Measurements from ENCODE around the gene RETREG3. TPM values are rescaled to one million over a fixed set of nuclear protein-coding genes. Genes with fewer than 3 reads are reported as not detected.

Gene RETREG3
- total RNA-seq, 1 experiment from 2014 or later = 38.7 TPM

DNA sequence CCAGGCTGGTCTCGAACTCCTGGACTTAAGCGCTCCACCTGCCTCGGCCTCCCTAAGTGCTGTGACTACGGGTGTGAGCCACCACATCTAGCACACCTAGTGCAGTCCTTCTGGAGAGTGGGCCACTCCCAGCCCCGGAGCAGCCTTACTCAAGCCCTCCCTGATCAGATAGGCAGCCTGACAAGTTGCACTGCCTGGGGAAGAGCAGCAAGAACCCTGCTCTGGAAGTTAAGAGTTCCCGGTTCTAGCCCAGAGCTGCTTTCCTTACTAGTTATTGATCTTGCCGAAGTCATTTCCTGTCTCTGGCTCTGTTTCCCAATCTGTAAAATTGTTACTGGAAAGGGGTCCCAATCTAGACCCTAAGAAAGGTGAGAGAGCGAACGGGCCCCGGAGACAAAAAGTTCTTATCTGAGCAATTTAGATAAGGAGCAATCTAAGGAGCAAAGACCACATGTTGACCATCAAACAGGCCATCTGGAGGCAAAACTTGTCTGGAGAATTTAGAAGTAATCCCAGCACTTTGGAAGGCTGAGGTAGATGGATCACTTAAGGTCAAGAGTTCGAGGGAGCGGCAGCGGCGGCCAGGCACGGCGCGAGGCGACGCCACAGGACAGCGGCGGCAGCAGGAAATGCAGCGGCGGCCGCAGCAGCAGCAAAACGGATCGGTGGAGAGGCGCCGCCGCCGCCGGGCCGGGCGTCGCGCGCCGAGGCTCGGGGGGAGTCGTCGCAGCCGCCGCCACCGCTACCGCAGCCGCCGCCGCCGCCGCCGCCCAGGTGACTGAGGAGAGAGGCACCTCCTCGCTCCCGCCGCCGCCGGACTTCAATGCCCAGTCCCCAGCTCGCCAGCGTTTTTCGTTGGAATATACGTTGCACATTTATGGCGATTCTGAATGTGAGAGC, 77.5 kb downstream of the RETREG3 start:
- peak; percentile 56 for DNase-seq (ENCODE audit: low read depth)

DNA sequence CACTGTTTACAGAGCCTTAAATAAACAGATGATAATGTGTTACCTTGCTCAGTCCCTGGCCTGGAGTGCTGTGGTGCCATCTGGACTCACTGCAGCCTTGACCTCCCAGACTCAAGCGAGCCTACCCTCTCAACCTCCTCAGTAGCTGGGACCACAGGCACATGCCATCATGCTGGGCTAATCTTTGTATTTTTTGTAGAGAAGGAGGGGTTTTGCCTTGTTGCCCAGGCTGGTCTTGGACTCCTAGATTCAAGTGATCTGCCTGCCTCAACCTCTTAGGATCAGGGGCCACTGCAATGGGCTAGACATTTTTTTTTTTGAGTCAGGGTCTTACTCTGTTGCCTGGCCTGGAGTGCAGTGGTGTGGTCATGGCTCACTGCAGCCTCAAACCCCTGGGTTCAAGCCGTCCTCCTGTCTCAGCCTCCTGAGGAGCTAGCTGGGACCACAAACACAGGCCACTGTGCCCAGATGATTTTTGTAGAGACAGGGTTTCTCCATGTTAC, 78.2 kb downstream of the RETREG3 start:
- peak; percentile 17 for DNase-seq (ENCODE audit: low read depth)

Other genes with a start within 250 kb of the RETREG3 start
- gene STAT3, start 220.9 kb downstream of the RETREG3 start, total RNA-seq (2014; rRNA removed; shearing (Covaris generic)) = 69.3 and 112 TPM in 2 replicates
- 233 and 412 TPM in 2 replicates for gene CAVIN1, start 186.1 kb downstream of the RETREG3 start, total RNA-seq (2014; rRNA removed; shearing (Covaris generic))
- gene ATP6V0A1, start 150.5 kb downstream of the RETREG3 start, total RNA-seq (2014; rRNA removed; shearing (Covaris generic)) = 21.5 and 29.6 TPM in 2 replicates
- gene NAGLU, start 73.1 kb downstream of the RETREG3 start, total RNA-seq (2014; rRNA removed; shearing (Covaris generic)) = 19.3 and 27.8 TPM in 2 replicates
- 0.54 TPM in 1 of 2 replicates, not detected in the other for gene HSD17B1, start 56.5 kb downstream of the RETREG3 start, total RNA-seq (2014; rRNA removed; shearing (Covaris generic))
- 31.3 and 33.0 TPM in 2 replicates for gene COASY, start 47.2 kb downstream of the RETREG3 start, total RNA-seq (2014; rRNA removed; shearing (Covaris generic))
- gene MLX, start 42.3 kb downstream of the RETREG3 start, total RNA-seq (2014; rRNA removed; shearing (Covaris generic)) = 39.1 and 42.6 TPM in 2 replicates
- 16.0 and 23.2 TPM in 2 replicates for gene PSMC3IP, start 31.6 kb downstream of the RETREG3 start, total RNA-seq (2014; rRNA removed; shearing (Covaris generic))
- gene TUBG1, start 309 bp upstream of the RETREG3 start, total RNA-seq (2014; rRNA removed; shearing (Covaris generic)) = 148 and 168 TPM in 2 replicates
- 15.9 and 21.0 TPM in 2 replicates for gene TUBG2, start 49.9 kb upstream of the RETREG3 start, total RNA-seq (2014; rRNA removed; shearing (Covaris generic))
- 14.9 and 17.8 TPM in 2 replicates for gene PLEKHH3, start 67.6 kb upstream of the RETREG3 start, total RNA-seq (2014; rRNA removed; shearing (Covaris generic))
- 0.32 TPM in 1 of 2 replicates, not detected in the other for gene CCR10, start 72.5 kb upstream of the RETREG3 start, total RNA-seq (2014; rRNA removed; shearing (Covaris generic))
- 5.4 and 11.8 TPM in 2 replicates for gene CNTNAP1, start 73.2 kb upstream of the RETREG3 start, total RNA-seq (2014; rRNA removed; shearing (Covaris generic))
- 4.5 and 7.8 TPM in 2 replicates for gene EZH1, start 135.7 kb upstream of the RETREG3 start, total RNA-seq (2014; rRNA removed; shearing (Covaris generic))
- gene RAMP2, start 151.9 kb upstream of the RETREG3 start, total RNA-seq (2014; rRNA removed; shearing (Covaris generic)) = 0.49 and 1.0 TPM in 2 replicates
- 88.5 and 97.4 TPM in 2 replicates for gene VPS25, start 164.1 kb upstream of the RETREG3 start, total RNA-seq (2014; rRNA removed; shearing (Covaris generic))
- 0.52 and 1.2 TPM in 2 replicates for gene WNK4, start 171.2 kb upstream of the RETREG3 start, total RNA-seq (2014; rRNA removed; shearing (Covaris generic))
- 95.0 and 99.0 TPM in 2 replicates for gene COA3, start 189.3 kb upstream of the RETREG3 start, total RNA-seq (2014; rRNA removed; shearing (Covaris generic))
- 0.20 TPM in 1 of 2 replicates, not detected in the other for gene CNTD1, start 189.5 kb upstream of the RETREG3 start, total RNA-seq (2014; rRNA removed; shearing (Covaris generic))
- 36.9 and 83.7 TPM in 2 replicates for gene BECN1, start 214.9 kb upstream of the RETREG3 start, total RNA-seq (2014; rRNA removed; shearing (Covaris generic))
- 79.3 and 139 TPM in 2 replicates for gene PSME3, start 224.0 kb upstream of the RETREG3 start, total RNA-seq (2014; rRNA removed; shearing (Covaris generic))
- gene AOC2, start 235.2 kb upstream of the RETREG3 start, total RNA-seq (2014; rRNA removed; shearing (Covaris generic)) = not detected in 2 replicates
- 0.02 TPM in 1 of 2 replicates, not detected in the other for gene AOC3, start 241.8 kb upstream of the RETREG3 start, total RNA-seq (2014; rRNA removed; shearing (Covaris generic))

All from M059J (cell line).